Measurements from ENCODE around the gene MRPL21. TPM values are rescaled to one million over a fixed set of nuclear protein-coding genes. Genes with fewer than 3 reads are reported as not detected.

Gene MRPL21
- total RNA-seq, 1 donor from 2014 or later = 52.5 TPM

- no peak for TF ChIP-seq CTCF (IDR thresholded peaks at IDR 0.05; ENCODE audit: unreplicated experiment)
- peak overlapping the region; percentile 93 for H3K4me3 Mint-ChIP-seq
- no peaks in the 10 kb centered on the region for H3K27me3 Mint-ChIP-seq (ENCODE audit: low read depth)
- peaks cover 15% of the 10 kb centered on the region for H3K36me3 Mint-ChIP-seq
- H3K27ac Mint-ChIP-seq = peak overlapping the region; percentile 4
- H3K4me1 Mint-ChIP-seq = peaks cover 27% of the 10 kb centered on the region
- H3K9me3 Mint-ChIP-seq = no peaks in the 10 kb centered on the region
- no peak for DNase-seq (ENCODE audit: low spot score in 2 of 2, unreplicated experiment in 2 of 2)
Observed at GRCh38 chr11:68905421-68906360, 2.1 kb upstream of the MRPL21 start.

GRCh38 chr11:68904248-68904847 is 716 bp upstream of the MRPL21 start:
- Mint-ChIP-seq H3K4me1 (peaks cover 27% of the 10 kb centered on the region), H3K27me3 (ENCODE audit: low read depth) (no peaks in the 10 kb centered on the region), H3K27ac (peak overlapping the region; percentile 92), H3K9me3 (no peaks in the 10 kb centered on the region), H3K4me3 (peak overlapping the region; percentile 93), H3K36me3 (peaks cover 16% of the 10 kb centered on the region)
- DNase-seq (ENCODE audit: low spot score in 2 of 2, unreplicated experiment in 2 of 2) = peak in 1 of 2 experiments; percentile 53
- no peak for TF ChIP-seq CTCF (IDR thresholded peaks at IDR 0.05; ENCODE audit: unreplicated experiment)

GRCh38 chr11:68900835-68901381 is 2.7 kb downstream of the MRPL21 start:
- Mint-ChIP-seq H3K4me1 (peaks cover 27% of the 10 kb centered on the region), H3K27me3 (ENCODE audit: low read depth) (no peaks in the 10 kb centered on the region), H3K27ac (no peak overlapping the region), H3K4me3 (no peak overlapping the region), H3K9me3 (no peaks in the 10 kb centered on the region), H3K36me3 (peaks cover 16% of the 10 kb centered on the region)
- no peak for DNase-seq (ENCODE audit: low spot score in 2 of 2, unreplicated experiment in 2 of 2)
- no peak for TF ChIP-seq CTCF (IDR thresholded peaks at IDR 0.05; ENCODE audit: unreplicated experiment)

GRCh38 chr11:68897441-68897840 is 6.2 kb downstream of the MRPL21 start:
- Mint-ChIP-seq H3K27me3 (ENCODE audit: low read depth) (no peaks in the 10 kb centered on the region), H3K4me3 (no peak overlapping the region), H3K4me1 (peaks cover under 1% of the 10 kb centered on the region), H3K27ac (no peak overlapping the region), H3K9me3 (no peaks in the 10 kb centered on the region), H3K36me3 (peaks cover 26% of the 10 kb centered on the region)
- DNase-seq (ENCODE audit: low spot score in 2 of 2, unreplicated experiment in 2 of 2) = no peak
- no peak for TF ChIP-seq CTCF (IDR thresholded peaks at IDR 0.05; ENCODE audit: unreplicated experiment)

GRCh38 chr11:68896171-68896959 is 7.3 kb downstream of the MRPL21 start:
- no peaks in the 10 kb centered on the region for H3K27me3 Mint-ChIP-seq (ENCODE audit: low read depth)
- no peaks in the 10 kb centered on the region for H3K4me1 Mint-ChIP-seq
- H3K36me3 Mint-ChIP-seq = peaks cover 28% of the 10 kb centered on the region
- H3K9me3 Mint-ChIP-seq = no peaks in the 10 kb centered on the region
- H3K4me3 Mint-ChIP-seq = no peak overlapping the region
- H3K27ac Mint-ChIP-seq = no peak overlapping the region
- DNase-seq (ENCODE audit: low spot score in 2 of 2, unreplicated experiment in 2 of 2) = no peak
- TF ChIP-seq CTCF (IDR thresholded peaks at IDR 0.05; ENCODE audit: unreplicated experiment) = no peak

Data from mesothelial cell of epicardium (in vitro differentiated cells).